Panc1 (cell line): ENCODE measurements around the gene TFAP2A. TPM values are rescaled to one million over a fixed set of nuclear protein-coding genes. Genes with fewer than 3 reads are reported as not detected.

Experiments
- ATAC-seq: fragments of 200-7000 bp; cut with Tn5 transposase; 2 replicates; pipeline ENCODE4 v1.9.1; 2020; ENCODE audit warnings: mild to moderate bottlenecking, moderate library complexity
- BruUV-seq: library from RNA; stranded (reverse); fragments of 400-500 nt; replicated peaks from 2 replicates; lab custom pipeline; 2021; lab: Mats Ljungman, UMichigan
- CTCF ChIA-PET: fragments of 300-600 bp; sonication (Branson Sonifier 250); formaldehyde crosslinking; loops from one replicate; lab custom pipeline; 2022; ENCODE audit warnings: antibody characterized with exemption; lab: Charles Lee
- POLR2A ChIA-PET: fragments of 300-600 bp; sonication (Branson Sonifier 250); formaldehyde crosslinking; loops from one replicate; lab custom pipeline; 2022; ENCODE audit warnings: antibody characterized with exemption; lab: Charles Lee
- DNase-seq: peaks from one replicate; pipeline ENCODE4 v3.0.0-alpha.2; 2010; ENCODE audit warnings: low read depth, low spot score
- H3K27ac ChIP-seq: 2 replicates; pipeline ENCODE4 v1.5.1; 2011; ENCODE audit warnings: mild to moderate bottlenecking, low read length, inconsistent platforms
- H3K27me3 ChIP-seq: fragments of 200-500 bp; sonication (Bioruptor generic); 2 replicates; pipeline ENCODE4 v1.6.0; 2014; ENCODE audit warnings: low read length, inconsistent platforms; ENCODE audit not compliant: control insufficient read depth, insufficient read depth
- H3K36me3 ChIP-seq: fragments of 200-500 bp; sonication (Bioruptor generic); 2 replicates; pipeline ENCODE4 v1.5.1; 2014; ENCODE audit warnings: inconsistent platforms, mild to moderate bottlenecking, low read length, moderate library complexity; ENCODE audit not compliant: control insufficient read depth, insufficient read depth
- H3K4me1 ChIP-seq: 2 replicates; pipeline ENCODE4 v1.5.1; 2011; ENCODE audit warnings: inconsistent platforms, mild to moderate bottlenecking, low read length, moderate library complexity; ENCODE audit not compliant: control insufficient read depth, insufficient read depth
- H3K4me3 ChIP-seq, 2 experiments: 2 replicates each; pipeline ENCODE4 v1.5.1; 2011 to 2012; ENCODE audit warnings: low read depth in 2 of 2, low read length in 2 of 2, mild to moderate bottlenecking in 2 of 2, inconsistent platforms in 1 of 2, moderate library complexity in 1 of 2
- H3K9me3 ChIP-seq: fragments of 200-500 bp; sonication (Bioruptor generic); 2 replicates; pipeline ENCODE4 v1.5.1; 2014; ENCODE audit warnings: low read depth, mild to moderate bottlenecking, inconsistent platforms, low read length, moderate library complexity; ENCODE audit not compliant: control insufficient read depth, insufficient read depth
- POLR2AphosphoS5 ChIP-seq: IDR thresholded peaks from 2 replicates; pipeline ENCODE4 v1.6.1; 2012; ENCODE audit warnings: mild to moderate bottlenecking, low read depth, low read length, moderate library complexity
- SIN3A ChIP-seq: IDR thresholded peaks from 2 replicates; pipeline ENCODE4 v1.6.1; 2012; ENCODE audit warnings: low read depth, mild to moderate bottlenecking, low read length, moderate library complexity, borderline replicate concordance; ENCODE audit not compliant: insufficient read depth
- TCF7L2 ChIP-seq: IDR thresholded peaks from 2 replicates; pipeline ENCODE4 v1.6.1; 2011; ENCODE audit warnings: mild to moderate bottlenecking, low read depth, low read length, inconsistent platforms
- in situ Hi-C: cut with HindIII; loops from 2 replicates; pipeline ENCODE4 v1.10.0; 2016; ENCODE audit warnings: low sequenced_read_pairs, low pct_unique_long_range_greater_than_20kb
- intact Hi-C: fragments of 100-400 bp; cut with micrococcal nuclease; formaldehyde crosslinking; loops from one replicate; pipeline ENCODE4 v1.10.0; 2022; ENCODE audit not compliant: unreplicated experiment
- total RNA-seq: library from RNA; stranded (reverse); gene quantifications from one replicate; pipeline ENCODE4 v1.2.1, GENCODE V29; 2021; ENCODE audit not compliant: unreplicated experiment
- TF ChIP-seq, protein P1 (sequence below): fragments of 450-650 bp; IDR thresholded peaks from 2 replicates; pipeline ENCODE4 v1.5.1; 2017; ENCODE audit warnings: mild to moderate bottlenecking
- TF ChIP-seq, protein P2 (sequence below), 2 experiments: IDR thresholded peaks; 2 replicates each; pipeline ENCODE4 v1.6.1; 2011 to 2012; ENCODE audit warnings: low read depth in 2 of 2, control low read depth in 1 of 2, low read length in 1 of 2, mild to moderate bottlenecking in 1 of 2, moderate library complexity in 1 of 2; ENCODE audit not compliant: insufficient read depth in 1 of 2

The TFAP2A gene
- total RNA-seq, 1 experiment from 2014 or later: 83.9 TPM

GRCh38 chr6:10384091-10384609 lies 30.7 kb downstream of the TFAP2A start:
- POLR2A ChIA-PET: no interaction called here
- Histone ChIP-seq H3K36me3 (no peaks in the 10 kb centered on the region), H3K27ac (peak overlapping the region; percentile 87), H3K27me3 (no peaks in the 10 kb centered on the region), H3K4me3 (peak overlapping the region; percentile 39 to 64), H3K4me1 (peaks cover 31% of the 10 kb centered on the region), H3K9me3 (no peaks in the 10 kb centered on the region)
- DNase-seq (no peak), ATAC-seq (no peak)
- in situ Hi-C loops (no loop called here), intact Hi-C loops (no loop called here)
- TF ChIP-seq SIN3A (no peak), POLR2AphosphoS5 (no peak), TCF7L2 (no peak)
- TF ChIP-seq, protein P1, sequence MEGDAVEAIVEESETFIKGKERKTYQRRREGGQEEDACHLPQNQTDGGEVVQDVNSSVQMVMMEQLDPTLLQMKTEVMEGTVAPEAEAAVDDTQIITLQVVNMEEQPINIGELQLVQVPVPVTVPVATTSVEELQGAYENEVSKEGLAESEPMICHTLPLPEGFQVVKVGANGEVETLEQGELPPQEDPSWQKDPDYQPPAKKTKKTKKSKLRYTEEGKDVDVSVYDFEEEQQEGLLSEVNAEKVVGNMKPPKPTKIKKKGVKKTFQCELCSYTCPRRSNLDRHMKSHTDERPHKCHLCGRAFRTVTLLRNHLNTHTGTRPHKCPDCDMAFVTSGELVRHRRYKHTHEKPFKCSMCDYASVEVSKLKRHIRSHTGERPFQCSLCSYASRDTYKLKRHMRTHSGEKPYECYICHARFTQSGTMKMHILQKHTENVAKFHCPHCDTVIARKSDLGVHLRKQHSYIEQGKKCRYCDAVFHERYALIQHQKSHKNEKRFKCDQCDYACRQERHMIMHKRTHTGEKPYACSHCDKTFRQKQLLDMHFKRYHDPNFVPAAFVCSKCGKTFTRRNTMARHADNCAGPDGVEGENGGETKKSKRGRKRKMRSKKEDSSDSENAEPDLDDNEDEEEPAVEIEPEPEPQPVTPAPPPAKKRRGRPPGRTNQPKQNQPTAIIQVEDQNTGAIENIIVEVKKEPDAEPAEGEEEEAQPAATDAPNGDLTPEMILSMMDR: no peak
- TF ChIP-seq, protein P2, sequence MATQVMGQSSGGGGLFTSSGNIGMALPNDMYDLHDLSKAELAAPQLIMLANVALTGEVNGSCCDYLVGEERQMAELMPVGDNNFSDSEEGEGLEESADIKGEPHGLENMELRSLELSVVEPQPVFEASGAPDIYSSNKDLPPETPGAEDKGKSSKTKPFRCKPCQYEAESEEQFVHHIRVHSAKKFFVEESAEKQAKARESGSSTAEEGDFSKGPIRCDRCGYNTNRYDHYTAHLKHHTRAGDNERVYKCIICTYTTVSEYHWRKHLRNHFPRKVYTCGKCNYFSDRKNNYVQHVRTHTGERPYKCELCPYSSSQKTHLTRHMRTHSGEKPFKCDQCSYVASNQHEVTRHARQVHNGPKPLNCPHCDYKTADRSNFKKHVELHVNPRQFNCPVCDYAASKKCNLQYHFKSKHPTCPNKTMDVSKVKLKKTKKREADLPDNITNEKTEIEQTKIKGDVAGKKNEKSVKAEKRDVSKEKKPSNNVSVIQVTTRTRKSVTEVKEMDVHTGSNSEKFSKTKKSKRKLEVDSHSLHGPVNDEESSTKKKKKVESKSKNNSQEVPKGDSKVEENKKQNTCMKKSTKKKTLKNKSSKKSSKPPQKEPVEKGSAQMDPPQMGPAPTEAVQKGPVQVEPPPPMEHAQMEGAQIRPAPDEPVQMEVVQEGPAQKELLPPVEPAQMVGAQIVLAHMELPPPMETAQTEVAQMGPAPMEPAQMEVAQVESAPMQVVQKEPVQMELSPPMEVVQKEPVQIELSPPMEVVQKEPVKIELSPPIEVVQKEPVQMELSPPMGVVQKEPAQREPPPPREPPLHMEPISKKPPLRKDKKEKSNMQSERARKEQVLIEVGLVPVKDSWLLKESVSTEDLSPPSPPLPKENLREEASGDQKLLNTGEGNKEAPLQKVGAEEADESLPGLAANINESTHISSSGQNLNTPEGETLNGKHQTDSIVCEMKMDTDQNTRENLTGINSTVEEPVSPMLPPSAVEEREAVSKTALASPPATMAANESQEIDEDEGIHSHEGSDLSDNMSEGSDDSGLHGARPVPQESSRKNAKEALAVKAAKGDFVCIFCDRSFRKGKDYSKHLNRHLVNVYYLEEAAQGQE (IDR thresholded peaks at IDR 0.05; ENCODE audit: insufficient read depth in 1 of 2, low read depth in 2 of 2, low read length in 1 of 2): no peak
- CTCF ChIA-PET: no interaction called here
- BruUV-seq: no TSS peak

DNA sequence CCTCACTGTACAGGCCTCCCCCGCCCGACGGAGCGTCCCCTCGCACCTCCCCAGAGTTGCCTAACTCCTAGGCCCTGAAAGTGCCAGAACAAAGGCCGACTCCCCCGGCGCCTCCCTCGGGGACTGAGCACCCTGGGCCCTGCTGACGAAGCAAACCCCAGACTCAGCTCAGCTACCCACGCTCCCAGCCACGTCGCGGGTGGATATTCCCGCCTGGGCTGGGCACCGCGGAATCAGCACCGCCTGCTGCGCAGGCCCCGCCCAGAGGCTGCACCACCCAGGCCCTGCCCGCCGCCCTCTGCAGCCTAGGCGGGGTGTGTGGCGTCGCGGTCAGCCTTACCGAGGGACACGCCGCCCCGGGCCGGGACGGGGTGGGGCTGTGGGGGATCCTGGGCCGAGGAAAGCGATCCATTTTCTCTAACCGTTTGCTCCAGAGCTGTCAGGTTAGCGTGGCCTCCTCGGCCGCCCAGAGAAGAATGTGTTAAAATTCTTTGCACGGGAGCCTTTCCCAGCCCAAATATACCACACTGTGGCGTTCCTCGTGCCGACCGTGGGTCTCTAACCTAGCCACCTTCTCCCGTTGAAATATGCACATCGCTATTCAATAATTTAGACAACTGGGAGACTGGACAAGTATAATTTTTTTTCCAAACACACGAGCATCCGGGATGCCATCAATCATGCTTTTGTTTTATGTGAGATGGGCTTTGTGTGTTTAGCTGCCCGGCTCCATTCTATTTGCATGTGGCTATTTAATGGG lies 31.4 kb downstream of the TFAP2A start:
- ATAC-seq (peak; percentile 97), DNase-seq (no peak)
- Histone ChIP-seq H3K9me3 (no peaks in the 10 kb centered on the region), H3K4me3 (peak overlapping the region; percentile 39 to 64), H3K4me1 (peaks cover 31% of the 10 kb centered on the region), H3K36me3 (no peaks in the 10 kb centered on the region), H3K27ac (peak overlapping the region; percentile 87), H3K27me3 (no peaks in the 10 kb centered on the region)
- in situ Hi-C loops (no loop called here), intact Hi-C loops (no loop called here)
- BruUV-seq: no TSS peak
- ChIA-PET CTCF (no interaction called here), POLR2A (interaction anchor here (0.5 kb wide), 1 partner anchor 29 kb away, joined by 4 read pairs; no protein-coding TSS in a partner anchor)
- TF ChIP-seq, protein P1: no peak
- TF ChIP-seq TCF7L2 (peak; percentile 33), SIN3A (peak; percentile 81; the same call in 1 of the 2 replicates), POLR2AphosphoS5 (peak; percentile 62; the same call in 1 of the 2 replicates)
- TF ChIP-seq, protein P2 (IDR thresholded peaks at IDR 0.05; ENCODE audit: insufficient read depth in 1 of 2, low read depth in 2 of 2, low read length in 1 of 2): no peak
